PC-3 (cell line): ENCODE measurements around the gene NXPH1. TPM values are rescaled to one million over a fixed set of nuclear protein-coding genes. Genes with fewer than 3 reads are reported as not detected.

Source experiments
- ATAC-seq: fragments of 200-7000 bp; cut with Tn5 transposase; 2 replicates; pipeline ENCODE4 v1.9.1; 2020; ENCODE audit warnings: mild to moderate bottlenecking, moderate library complexity
- BruUV-seq: library from RNA; stranded (reverse); fragments of 400-500 nt; replicated peaks from 2 replicates; lab custom pipeline; 2021; lab: Mats Ljungman, UMichigan
- CTCF ChIA-PET: fragments of 300-600 bp; sonication (Branson Sonifier 250); formaldehyde crosslinking; loops from one replicate; lab custom pipeline; 2022; ENCODE audit warnings: antibody characterized with exemption; lab: Charles Lee
- POLR2A ChIA-PET: fragments of 300-600 bp; sonication (Branson Sonifier 250); formaldehyde crosslinking; loops from one replicate; lab custom pipeline; 2022; ENCODE audit warnings: antibody characterized with exemption; ENCODE audit not compliant: unreplicated experiment; lab: Charles Lee
- DNase-seq: peaks from one replicate; pipeline ENCODE4 v3.0.0-alpha.2; 2015
- H2AFZ ChIP-seq: fragments of 300-600 bp; sonication (generic); 2 replicates; pipeline ENCODE4 v1.6.0; 2016; ENCODE audit warnings: antibody characterized with exemption, low read length
- H3F3A ChIP-seq: fragments of 300-600 bp; sonication (generic); one replicate; pipeline ENCODE4 v1.6.0; 2017; ENCODE audit warnings: antibody characterized with exemption, low read length, control low read depth, mild to moderate bottlenecking; ENCODE audit not compliant: unreplicated experiment
- H3K27ac ChIP-seq: fragments of 300-600 bp; sonication (generic); 2 replicates; pipeline ENCODE4 v1.5.1; 2016; ENCODE audit warnings: mild to moderate bottlenecking, low read length
- H3K27me3 ChIP-seq: fragments of 300-600 bp; sonication (generic); 2 replicates; pipeline ENCODE4 v1.6.1; 2016; ENCODE audit warnings: low read length, mixed read lengths
- H3K36me3 ChIP-seq: fragments of 300-600 bp; sonication (generic); 2 replicates; pipeline ENCODE4 v1.6.1; 2016; ENCODE audit warnings: low read depth, mixed run types, low read length, mixed read lengths
- H3K4me1 ChIP-seq: fragments of 300-600 bp; sonication (generic); 2 replicates; pipeline ENCODE4 v1.5.1; 2016; ENCODE audit warnings: low read length; ENCODE audit not compliant: insufficient read depth
- H3K4me2 ChIP-seq: fragments of 300-600 bp; sonication (generic); 2 replicates; pipeline ENCODE4 v1.6.0; 2016; ENCODE audit warnings: low read length
- H3K4me3 ChIP-seq: fragments of 300-600 bp; sonication (generic); 2 replicates; pipeline ENCODE4 v1.5.1; 2016; ENCODE audit warnings: mild to moderate bottlenecking, low read length, mixed read lengths
- H3K79me2 ChIP-seq: fragments of 300-600 bp; sonication (generic); 2 replicates; pipeline ENCODE4 v1.6.1; 2017; ENCODE audit warnings: low read length, mixed read lengths
- H3K9ac ChIP-seq: fragments of 300-600 bp; sonication (generic); 2 replicates; pipeline ENCODE4 v1.6.0; 2016; ENCODE audit warnings: mild to moderate bottlenecking, low read length
- H3K9me2 ChIP-seq: fragments of 300-600 bp; sonication (generic); replicated peaks from 2 replicates; pipeline ENCODE4 v1.6.1; 2016; ENCODE audit warnings: mixed run types, low read length, mixed read lengths
- H3K9me3 ChIP-seq: fragments of 300-600 bp; sonication (generic); 2 replicates; pipeline ENCODE4 v1.6.1; 2016; ENCODE audit warnings: low read length, mixed read lengths
- H4K20me1 ChIP-seq: fragments of 300-600 bp; sonication (generic); 2 replicates; pipeline ENCODE4 v1.6.1; 2016; ENCODE audit warnings: low read length, mixed read lengths
- EZH2 ChIP-seq: fragments of 300-600 bp; sonication (generic); IDR thresholded peaks from one replicate; pipeline ENCODE4 v1.6.1; 2017; ENCODE audit warnings: antibody characterized with exemption, mild to moderate bottlenecking, low read length; ENCODE audit not compliant: unreplicated experiment
- EZH2phosphoT487 ChIP-seq: fragments of 300-600 bp; sonication (generic); IDR thresholded peaks from 2 replicates; pipeline ENCODE4 v1.6.1; 2018; ENCODE audit warnings: mild to moderate bottlenecking, antibody characterized with exemption, low read length, borderline replicate concordance
- intact Hi-C: fragments of 100-400 bp; cut with micrococcal nuclease; formaldehyde crosslinking; loops from 2 replicates; pipeline ENCODE4 v1.9.0; 2023
- total RNA-seq: library from RNA; depleted of rRNA; stranded (reverse); fragments of >200 nt; gene quantifications from 2 replicates; pipeline ENCODE4 v1.2.3, GENCODE V29; 2014
- TF ChIP-seq, protein P1 (sequence below): fragments of 300-600 bp; sonication (generic); conservative IDR thresholded peaks from 2 replicates; pipeline ENCODE4 v1.5.1; 2017; ENCODE audit warnings: antibody characterized with exemption, low read depth, mild to moderate bottlenecking, low read length

The NXPH1 gene
- total RNA-seq, 1 experiment from 2014 or later = not detected

DNA sequence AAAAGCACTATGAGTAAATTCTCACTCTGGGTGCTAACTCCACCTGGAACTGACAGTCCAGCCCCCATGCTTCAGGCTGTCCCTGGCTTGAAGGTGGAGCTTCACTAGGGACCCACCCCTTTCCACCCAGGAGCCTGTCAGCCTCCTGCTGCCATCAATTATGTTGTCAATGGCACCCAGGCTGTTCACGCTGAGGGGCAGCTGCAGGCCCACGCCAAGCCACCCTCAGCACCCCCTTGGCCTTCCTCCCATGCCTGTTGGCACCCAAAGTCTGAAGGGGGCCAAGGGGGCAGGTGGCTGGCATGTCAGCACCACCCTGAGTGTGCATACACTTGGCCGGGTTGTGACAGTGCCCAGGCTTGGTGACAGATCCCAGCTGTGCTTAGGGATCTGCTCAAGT is 149.3 kb downstream of the NXPH1 start:
- no peaks in the 10 kb centered on the region for H3K79me2 ChIP-seq
- H3F3A ChIP-seq = no peaks in the 10 kb centered on the region
- no peak overlapping the region for H3K4me2 ChIP-seq
- ChIA-PET POLR2A (no interaction called here), CTCF (no interaction called here)
- DNase-seq = no peak
- no peak overlapping the region for H2AFZ ChIP-seq
- H3K9me2 ChIP-seq = no peaks in the 10 kb centered on the region
- H3K9me3 ChIP-seq = no peaks in the 10 kb centered on the region
- no TSS peak for BruUV-seq
- H3K27me3 ChIP-seq = no peaks in the 10 kb centered on the region
- H3K36me3 ChIP-seq = no peaks in the 10 kb centered on the region
- H3K4me3 ChIP-seq = no peak overlapping the region
- no peak overlapping the region for H3K9ac ChIP-seq
- H3K4me1 ChIP-seq = no peaks in the 10 kb centered on the region
- H3K27ac ChIP-seq = no peak overlapping the region
- ATAC-seq = no peak
- intact Hi-C loops = no loop called here
- no peaks in the 10 kb centered on the region for H4K20me1 ChIP-seq
- TF ChIP-seq EZH2phosphoT487 (no peak), EZH2 (no peak)
- TF ChIP-seq, protein P1, sequence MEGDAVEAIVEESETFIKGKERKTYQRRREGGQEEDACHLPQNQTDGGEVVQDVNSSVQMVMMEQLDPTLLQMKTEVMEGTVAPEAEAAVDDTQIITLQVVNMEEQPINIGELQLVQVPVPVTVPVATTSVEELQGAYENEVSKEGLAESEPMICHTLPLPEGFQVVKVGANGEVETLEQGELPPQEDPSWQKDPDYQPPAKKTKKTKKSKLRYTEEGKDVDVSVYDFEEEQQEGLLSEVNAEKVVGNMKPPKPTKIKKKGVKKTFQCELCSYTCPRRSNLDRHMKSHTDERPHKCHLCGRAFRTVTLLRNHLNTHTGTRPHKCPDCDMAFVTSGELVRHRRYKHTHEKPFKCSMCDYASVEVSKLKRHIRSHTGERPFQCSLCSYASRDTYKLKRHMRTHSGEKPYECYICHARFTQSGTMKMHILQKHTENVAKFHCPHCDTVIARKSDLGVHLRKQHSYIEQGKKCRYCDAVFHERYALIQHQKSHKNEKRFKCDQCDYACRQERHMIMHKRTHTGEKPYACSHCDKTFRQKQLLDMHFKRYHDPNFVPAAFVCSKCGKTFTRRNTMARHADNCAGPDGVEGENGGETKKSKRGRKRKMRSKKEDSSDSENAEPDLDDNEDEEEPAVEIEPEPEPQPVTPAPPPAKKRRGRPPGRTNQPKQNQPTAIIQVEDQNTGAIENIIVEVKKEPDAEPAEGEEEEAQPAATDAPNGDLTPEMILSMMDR = no peak

DNA sequence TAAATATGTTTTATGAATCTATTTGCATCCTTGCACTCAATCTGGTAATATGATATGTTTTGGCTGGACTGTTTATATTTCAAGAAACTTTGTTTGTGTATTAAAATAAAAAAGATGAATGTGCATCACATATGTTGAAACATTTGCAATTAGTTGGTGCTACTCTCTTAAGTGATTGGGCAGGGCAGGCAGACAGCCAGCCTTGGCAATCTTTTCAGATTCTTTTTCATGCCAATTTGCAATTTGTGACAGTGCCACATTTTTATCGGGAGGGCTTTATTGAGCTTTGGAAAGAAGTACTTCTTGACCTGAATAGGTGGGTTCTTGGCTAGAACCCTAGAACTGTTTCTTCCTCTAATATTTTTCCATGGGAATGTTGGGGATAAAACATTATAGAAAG is 152.2 kb downstream of the NXPH1 start:
- H3K4me1 ChIP-seq = no peaks in the 10 kb centered on the region
- no peak overlapping the region for H3K27ac ChIP-seq
- CTCF ChIA-PET = no interaction called here
- DNase-seq (no peak), ATAC-seq (no peak)
- no peak overlapping the region for H3K4me3 ChIP-seq
- H3K4me2 ChIP-seq = no peak overlapping the region
- H4K20me1 ChIP-seq = no peaks in the 10 kb centered on the region
- BruUV-seq = no TSS peak
- H3K9me2 ChIP-seq = no peaks in the 10 kb centered on the region
- no peak overlapping the region for H2AFZ ChIP-seq
- no peak overlapping the region for H3K9ac ChIP-seq
- no peak for TF ChIP-seq EZH2
- H3F3A ChIP-seq = no peaks in the 10 kb centered on the region
- no peaks in the 10 kb centered on the region for H3K9me3 ChIP-seq
- POLR2A ChIA-PET = no interaction called here
- H3K36me3 ChIP-seq = no peaks in the 10 kb centered on the region
- no peaks in the 10 kb centered on the region for H3K79me2 ChIP-seq
- H3K27me3 ChIP-seq = no peaks in the 10 kb centered on the region
- intact Hi-C loops = no loop called here

DNA sequence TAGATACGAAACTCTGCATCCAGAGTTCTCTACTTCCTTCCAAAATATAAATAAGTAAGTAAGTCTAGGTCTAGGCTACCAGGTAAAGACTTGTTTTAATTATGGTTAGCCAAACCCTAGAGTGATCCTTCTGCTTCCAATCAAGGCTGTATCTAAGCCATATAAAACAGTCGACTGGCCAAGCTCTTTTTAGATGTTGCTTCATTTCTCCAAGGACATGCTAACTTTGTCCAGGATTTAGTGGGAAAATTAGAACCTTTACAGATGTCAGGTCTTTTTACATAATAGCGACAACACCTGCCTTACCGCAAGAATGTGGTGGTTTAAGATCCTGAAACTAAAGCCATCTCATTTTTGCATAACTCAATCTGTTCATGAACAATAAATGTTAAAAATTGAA is 156.8 kb downstream of the NXPH1 start:
- intact Hi-C loops = no loop called here
- TF ChIP-seq EZH2phosphoT487 = no peak
- TF ChIP-seq, protein P1 = no peak
- TF ChIP-seq EZH2 = no peak
- no peak for DNase-seq

More for the DNA sequence above, 156.8 kb downstream of the NXPH1 start:
- ATAC-seq = no peak
- no peaks in the 10 kb centered on the region for H3K36me3 ChIP-seq
- H3F3A ChIP-seq = no peaks in the 10 kb centered on the region
- H3K4me2 ChIP-seq = no peak overlapping the region
- POLR2A ChIA-PET = no interaction called here
- H3K9me2 ChIP-seq = no peaks in the 10 kb centered on the region
- CTCF ChIA-PET = no interaction called here
- no peak overlapping the region for H3K4me3 ChIP-seq
- H3K9me3 ChIP-seq = no peaks in the 10 kb centered on the region
- H4K20me1 ChIP-seq = no peaks in the 10 kb centered on the region
- no peaks in the 10 kb centered on the region for H3K4me1 ChIP-seq
- no peak overlapping the region for H3K27ac ChIP-seq
- no TSS peak for BruUV-seq
- no peaks in the 10 kb centered on the region for H3K79me2 ChIP-seq
- no peak overlapping the region for H2AFZ ChIP-seq
- no peaks in the 10 kb centered on the region for H3K27me3 ChIP-seq
- H3K9ac ChIP-seq = no peak overlapping the region
